ENCODE data around the gene ABCB11. TPM values are rescaled to one million over a fixed set of nuclear protein-coding genes. Genes with fewer than 3 reads are reported as not detected.

ABCB11 gene
- total RNA-seq, 6 experiments from 2014 or later = 21.3 to 128 (median 54.8) TPM

DNA sequence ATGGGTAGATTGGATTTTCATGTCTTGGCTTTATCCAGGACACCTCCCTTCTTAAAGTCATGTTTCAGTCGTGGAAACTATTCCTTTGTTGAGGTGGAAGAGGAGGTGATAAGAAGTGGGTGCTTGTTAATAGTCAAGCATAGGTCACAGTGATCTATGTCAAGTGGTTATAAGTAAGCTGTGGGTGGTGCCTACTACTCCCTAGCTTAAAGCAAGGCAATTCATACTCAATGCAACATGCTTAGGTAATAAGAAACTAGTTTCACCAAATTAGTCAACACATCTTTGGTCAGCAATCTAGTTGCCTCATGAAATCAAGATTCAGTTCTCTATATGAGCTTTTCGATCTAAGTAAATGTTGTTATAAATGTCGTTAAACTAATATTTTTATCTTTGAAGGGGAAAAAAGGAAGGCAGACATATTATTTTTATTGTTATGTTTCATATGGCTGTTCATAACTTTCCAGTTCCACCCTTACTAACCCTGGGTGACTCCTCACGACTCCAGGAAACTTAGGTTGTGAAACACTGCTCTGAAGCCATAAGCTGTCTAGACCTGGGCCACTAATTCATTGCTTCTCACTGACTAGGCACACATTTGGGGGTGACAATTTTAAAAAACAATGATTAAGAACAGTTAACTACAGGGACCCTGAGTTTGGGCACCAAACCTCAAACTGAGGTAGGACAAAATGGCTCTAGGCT, 5.8 kb upstream of the ABCB11 start:
- Histone ChIP-seq H3K4me1 (peaks cover 0 to 18% (median under 1%) of the 10 kb centered on the region in 4 donors), H3K4me3 (no peak overlapping the region), H3K27me3 (no peaks in the 10 kb centered on the region), H3K9me3 (no peaks in the 10 kb centered on the region), H3K36me3 (no peaks in the 10 kb centered on the region), H3K27ac (no peak overlapping the region)
- ATAC-seq (peak in 2 of 4 donors; percentile 13 to 32), DNase-seq (no peak)
- TF ChIP-seq, protein P1, sequence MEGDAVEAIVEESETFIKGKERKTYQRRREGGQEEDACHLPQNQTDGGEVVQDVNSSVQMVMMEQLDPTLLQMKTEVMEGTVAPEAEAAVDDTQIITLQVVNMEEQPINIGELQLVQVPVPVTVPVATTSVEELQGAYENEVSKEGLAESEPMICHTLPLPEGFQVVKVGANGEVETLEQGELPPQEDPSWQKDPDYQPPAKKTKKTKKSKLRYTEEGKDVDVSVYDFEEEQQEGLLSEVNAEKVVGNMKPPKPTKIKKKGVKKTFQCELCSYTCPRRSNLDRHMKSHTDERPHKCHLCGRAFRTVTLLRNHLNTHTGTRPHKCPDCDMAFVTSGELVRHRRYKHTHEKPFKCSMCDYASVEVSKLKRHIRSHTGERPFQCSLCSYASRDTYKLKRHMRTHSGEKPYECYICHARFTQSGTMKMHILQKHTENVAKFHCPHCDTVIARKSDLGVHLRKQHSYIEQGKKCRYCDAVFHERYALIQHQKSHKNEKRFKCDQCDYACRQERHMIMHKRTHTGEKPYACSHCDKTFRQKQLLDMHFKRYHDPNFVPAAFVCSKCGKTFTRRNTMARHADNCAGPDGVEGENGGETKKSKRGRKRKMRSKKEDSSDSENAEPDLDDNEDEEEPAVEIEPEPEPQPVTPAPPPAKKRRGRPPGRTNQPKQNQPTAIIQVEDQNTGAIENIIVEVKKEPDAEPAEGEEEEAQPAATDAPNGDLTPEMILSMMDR (IDR thresholded peaks at IDR 0.05) = no peak
- no peak for TF ChIP-seq POLR2A (IDR thresholded peaks at IDR 0.05)
- 53% methylated on average over 4 of the region's 4 CpGs for WGBS (ENCODE audit: insufficient coverage, low coverage, low lambda C conversion rate, missing lambda C conversion rate)
- intact Hi-C loops (cut with DNase I) = no loop called here

DNA sequence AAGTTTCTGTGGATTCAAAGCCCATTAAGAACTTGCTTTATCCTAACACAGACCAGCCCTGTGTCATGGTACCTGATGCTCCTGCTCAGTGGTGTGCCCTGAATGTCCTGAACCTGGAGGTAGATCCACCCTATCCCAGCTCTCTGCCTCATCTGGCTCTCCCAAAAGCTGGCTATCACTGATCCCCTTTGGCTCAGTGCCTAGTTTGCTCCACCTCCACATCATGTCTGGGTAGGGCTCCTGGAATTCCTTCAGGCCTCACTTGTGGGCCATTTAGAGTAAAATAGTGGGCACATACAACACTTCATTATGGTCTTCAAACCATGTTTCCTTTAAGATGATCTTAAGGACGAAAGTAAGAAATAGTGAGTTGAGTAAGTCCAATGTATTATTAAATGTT, 4.8 kb upstream of the ABCB11 start:
- no peaks in the 10 kb centered on the region for H3K36me3 ChIP-seq
- no peak overlapping the region for H3K4me3 ChIP-seq
- TF ChIP-seq POLR2A (IDR thresholded peaks at IDR 0.05) = no peak
- TF ChIP-seq, protein P1 (IDR thresholded peaks at IDR 0.05) = no peak
- H3K9me3 ChIP-seq = no peaks in the 10 kb centered on the region
- WGBS (ENCODE audit: insufficient coverage, low coverage, low lambda C conversion rate, missing lambda C conversion rate) = 92% methylated on average over 1 of the region's 1 CpG
- intact Hi-C loops (cut with DNase I) = no loop called here
- peaks cover 0 to 25% (median 3%) of the 10 kb centered on the region in 4 donors for H3K4me1 ChIP-seq
- no peak overlapping the region for H3K27ac ChIP-seq
- DNase-seq (no peak), ATAC-seq (no peak)
- H3K27me3 ChIP-seq = no peaks in the 10 kb centered on the region

DNA sequence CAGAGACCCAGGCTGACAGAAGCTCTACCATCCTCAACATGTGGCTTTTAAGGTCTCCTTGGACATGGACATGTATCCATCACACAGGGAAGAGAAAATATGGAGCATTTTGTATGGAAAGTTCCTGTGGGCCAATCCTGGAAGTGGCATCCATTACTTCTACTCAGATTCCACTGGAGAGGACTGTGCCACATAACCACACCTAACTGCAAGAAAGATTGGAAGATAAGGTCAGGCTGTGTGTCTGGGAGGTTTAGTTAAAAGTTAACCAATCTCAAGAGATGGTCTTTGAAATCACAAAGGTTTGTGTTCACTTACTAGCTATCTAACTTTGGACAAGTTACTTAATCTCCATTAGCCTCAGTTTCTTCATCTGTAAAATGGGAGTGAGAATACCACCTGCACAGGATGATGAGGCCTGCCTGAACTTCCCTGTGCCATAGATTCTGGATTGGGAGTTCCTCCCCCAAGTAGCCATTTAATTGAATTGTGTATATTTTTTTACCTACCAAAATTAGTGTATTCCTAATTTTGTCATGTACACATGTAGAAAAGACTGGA, 3.9 kb upstream of the ABCB11 start:
- no peak for TF ChIP-seq POLR2A (IDR thresholded peaks at IDR 0.05)
- TF ChIP-seq, protein P1 (IDR thresholded peaks at IDR 0.05) = no peak
- ATAC-seq (peak in 1 of 4 donors; percentile 6), DNase-seq (no peak)
- intact Hi-C loops (cut with DNase I) = no loop called here
- Histone ChIP-seq H3K27me3 (no peaks in the 10 kb centered on the region), H3K4me3 (no peak overlapping the region), H3K27ac (peak overlapping the region in 1 of 3 donors; percentile 10), H3K4me1 (peaks cover 0 to 25% (median 3%) of the 10 kb centered on the region in 4 donors), H3K9me3 (no peaks in the 10 kb centered on the region), H3K36me3 (no peaks in the 10 kb centered on the region)

DNA sequence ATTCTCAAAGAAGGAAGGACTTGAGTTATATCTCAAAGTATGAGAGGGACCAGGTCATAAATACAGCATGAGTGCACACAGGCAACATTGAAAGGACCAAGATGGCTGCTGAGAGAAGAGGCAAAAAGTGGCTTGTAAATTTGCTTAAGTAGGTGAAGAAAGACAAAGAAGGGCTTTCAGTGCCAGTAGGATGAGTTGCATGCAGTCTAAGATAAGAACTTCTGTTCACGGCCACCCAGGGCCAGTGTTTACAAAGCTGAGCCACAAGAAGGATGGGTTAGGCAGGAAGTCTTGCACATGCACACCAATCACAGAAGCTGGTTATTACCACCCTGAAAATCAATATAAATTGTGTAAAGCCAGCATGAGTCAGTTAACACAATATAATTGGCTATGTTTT, 3.1 kb upstream of the ABCB11 start:
- Histone ChIP-seq H3K27ac (no peak overlapping the region), H3K9me3 (no peaks in the 10 kb centered on the region), H3K27me3 (no peaks in the 10 kb centered on the region), H3K4me1 (peaks cover 0 to 25% (median 3%) of the 10 kb centered on the region in 4 donors), H3K4me3 (no peak overlapping the region), H3K36me3 (no peaks in the 10 kb centered on the region)
- DNase-seq (peak in 1 of 3 donors; percentile 27), ATAC-seq (peak in 2 of 4 donors; percentile 9 to 40)
- WGBS (ENCODE audit: insufficient coverage, low coverage, low lambda C conversion rate, missing lambda C conversion rate) = 0% methylated on average over 1 of the region's 1 CpG
- intact Hi-C loops (cut with DNase I) = no loop called here
- no peak for TF ChIP-seq POLR2A (IDR thresholded peaks at IDR 0.05)
- TF ChIP-seq, protein P1 (IDR thresholded peaks at IDR 0.05) = no peak
